ENCODE results near the gene SCOC.

Gene SCOC

GRCh38 chr4:140373328-140374129 is at the start of gene SCOC:
SCOC (plus strand) TSS chr4:140373646; CDS start chr4:140379171, 5,525 bp downstream.
- peak; percentile 99 for DNase-seq

- DNase-seq = peak; percentile 58
These were observed 47.0 kb upstream of the SCOC start for GRCh38 chr4:140326395-140326993.

- peak; percentile 44 for DNase-seq
These were observed 43.0 kb upstream of the SCOC start for GRCh38 chr4:140330311-140330900.

GRCh38 chr4:140331245-140331644 is 42.2 kb upstream of the SCOC start:
- DNase-seq = no peak

GRCh38 chr4:140331876-140332275 is 41.6 kb upstream of the SCOC start:
- no peak for DNase-seq

- DNase-seq = no peak
These were observed 40.7 kb upstream of the SCOC start for GRCh38 chr4:140332734-140333133.

GRCh38 chr4:140333523-140333922 is 39.9 kb upstream of the SCOC start:
- DNase-seq = no peak

- no peak for DNase-seq
These were observed 38.4 kb upstream of the SCOC start for GRCh38 chr4:140335076-140335475.

GRCh38 chr4:140336730-140337129 is 36.7 kb upstream of the SCOC start:
- DNase-seq = no peak

- no peak for DNase-seq
These were observed 30.8 kb upstream of the SCOC start for GRCh38 chr4:140342620-140343019.

- DNase-seq = no peak
These were observed 30.1 kb upstream of the SCOC start for GRCh38 chr4:140343303-140343702.

GRCh38 chr4:140344101-140344500 is 29.3 kb upstream of the SCOC start:
- DNase-seq = peak; percentile 5

- DNase-seq = no peak
These were observed 28.8 kb upstream of the SCOC start for GRCh38 chr4:140344621-140345020.

GRCh38 chr4:140346136-140346535 is 27.3 kb upstream of the SCOC start:
- no peak for DNase-seq

GRCh38 chr4:140349816-140350215 is 23.6 kb upstream of the SCOC start:
- DNase-seq = no peak

- DNase-seq = no peak
These were observed 22.1 kb upstream of the SCOC start for GRCh38 chr4:140351093-140352075.

GRCh38 chr4:140353786-140354185 is 19.7 kb upstream of the SCOC start:
- no peak for DNase-seq

- DNase-seq = no peak
These were observed 18.2 kb upstream of the SCOC start for GRCh38 chr4:140355288-140355687.

- no peak for DNase-seq
These were observed 15.6 kb upstream of the SCOC start for GRCh38 chr4:140357868-140358267.

- no peak for DNase-seq
These were observed 15.2 kb upstream of the SCOC start for GRCh38 chr4:140358281-140358680.

GRCh38 chr4:140359562-140360427 is 13.7 kb upstream of the SCOC start:
- peak; percentile 75 for DNase-seq

GRCh38 chr4:140361099-140361498 is 12.3 kb upstream of the SCOC start:
- DNase-seq = no peak

Measured in fibroblast of upper back skin (primary cell).